NCI-H345 treated with DMSO at 0.1 percent for 48 hours (cell line): ENCODE measurements around the gene LINGO1.

ENCODE experiments used
- DNase-seq: peaks from one replicate; lab custom pipeline; 2025; ENCODE audit not compliant: unreplicated experiment; lab: John Stamatoyannopoulos, UW

Gene LINGO1

GRCh38 chr15:77657634-77658238, 25.0 kb upstream of the LINGO1 start:
- DNase-seq: no peak

- no peak for DNase-seq
Observed at GRCh38 chr15:77656294-77656693, 23.6 kb upstream of the LINGO1 start.

- no peak for DNase-seq
Observed at GRCh38 chr15:77654975-77655374, 22.3 kb upstream of the LINGO1 start.

GRCh38 chr15:77653832-77654480, 21.2 kb upstream of the LINGO1 start:
- no peak for DNase-seq

- DNase-seq: no peak
Observed at GRCh38 chr15:77650265-77650664, 17.6 kb upstream of the LINGO1 start.

- DNase-seq: no peak
Observed at GRCh38 chr15:77649610-77650009, 16.9 kb upstream of the LINGO1 start.

- DNase-seq: no peak
Observed at GRCh38 chr15:77649017-77649416, 16.3 kb upstream of the LINGO1 start.

GRCh38 chr15:77647961-77648360, 15.2 kb upstream of the LINGO1 start:
- no peak for DNase-seq

- DNase-seq: no peak
Observed at GRCh38 chr15:77646104-77646694, 13.5 kb upstream of the LINGO1 start.

GRCh38 chr15:77645602-77646001, 12.9 kb upstream of the LINGO1 start:
- DNase-seq: no peak

- DNase-seq: no peak
Observed at GRCh38 chr15:77644543-77645247, 12.0 kb upstream of the LINGO1 start.

- no peak for DNase-seq
Observed at GRCh38 chr15:77643764-77644163, 11.1 kb upstream of the LINGO1 start.

GRCh38 chr15:77642793-77643430, 10.2 kb upstream of the LINGO1 start:
- DNase-seq: no peak

- no peak for DNase-seq
Observed at GRCh38 chr15:77641999-77642398, 9.3 kb upstream of the LINGO1 start.

- no peak for DNase-seq
Observed at GRCh38 chr15:77640615-77641014, 7.9 kb upstream of the LINGO1 start.

GRCh38 chr15:77639431-77639830, 6.7 kb upstream of the LINGO1 start:
- DNase-seq: no peak

- no peak for DNase-seq
Observed at GRCh38 chr15:77637851-77638692, 5.4 kb upstream of the LINGO1 start.

- no peak for DNase-seq
Observed at GRCh38 chr15:77636209-77636608, 3.5 kb upstream of the LINGO1 start.

GRCh38 chr15:77634266-77634962, 1.7 kb upstream of the LINGO1 start:
- DNase-seq: no peak

GRCh38 chr15:77633913-77634265, 1.2 kb upstream of the LINGO1 start:
- no peak for DNase-seq
